ENCODE results near the gene WNT9A. TPM values are rescaled to one million over a fixed set of nuclear protein-coding genes. Genes with fewer than 3 reads are reported as not detected.

WNT9A gene
- polyA plus RNA-seq, 1 donor from 2014 or later: 0.57 TPM

DNA sequence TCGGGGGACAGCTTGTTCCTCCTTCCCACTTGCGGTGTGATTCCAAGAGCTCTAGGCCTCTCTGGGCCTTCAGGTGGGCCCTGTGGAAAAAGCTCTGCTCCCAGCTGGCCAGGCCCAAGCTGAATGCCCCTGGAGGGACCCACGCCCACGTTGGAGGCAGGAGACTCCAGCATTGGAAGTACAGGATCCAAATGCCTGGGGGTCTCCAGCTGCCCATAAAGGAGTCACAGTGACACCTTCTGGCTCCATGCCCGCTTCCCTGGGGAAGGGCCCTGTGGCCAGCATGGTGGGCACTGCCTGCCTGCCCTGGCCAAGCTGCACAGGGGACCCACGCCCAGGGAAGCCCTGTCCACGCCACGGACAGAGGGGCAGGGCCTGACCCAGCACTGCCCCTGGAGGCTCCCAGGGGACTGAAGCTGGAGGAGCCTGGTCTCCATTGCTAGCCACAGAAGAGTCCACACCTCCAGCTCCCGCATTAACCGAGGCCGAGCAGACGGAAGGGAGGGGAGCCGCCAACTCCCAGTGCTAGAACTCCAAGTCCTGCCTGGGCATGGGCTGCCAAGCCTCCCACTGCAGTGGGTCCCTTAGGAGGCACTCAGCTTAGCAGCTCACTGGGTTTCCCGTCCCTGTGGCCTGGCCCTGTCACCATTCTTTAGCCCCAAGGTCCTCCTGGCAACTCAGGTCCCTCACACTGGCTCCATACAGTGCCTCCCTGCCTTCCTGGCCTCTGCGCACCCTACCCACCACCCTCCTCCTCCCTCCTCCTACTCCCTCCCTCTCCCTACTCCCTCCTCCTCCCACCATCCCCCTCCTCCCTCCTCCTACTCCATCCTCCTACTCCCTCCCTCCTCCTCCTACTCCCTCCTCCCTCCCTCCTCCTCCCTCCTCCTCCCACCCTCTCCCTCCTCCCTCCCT lies 41.9 kb downstream of the WNT9A start:
- H3F3A ChIP-seq (ENCODE audit: insufficient read depth, low read length, poor library complexity, severe bottlenecking): no peaks in the 10 kb centered on the region
- H3K27me3 ChIP-seq (ENCODE audit: insufficient read depth, low read depth, low read length): no peaks in the 10 kb centered on the region
- no peaks in the 10 kb centered on the region for H3K9me3 ChIP-seq (ENCODE audit: low read length)
- no peaks in the 10 kb centered on the region for H3K9me2 ChIP-seq (ENCODE audit: insufficient read depth, low read length)
- no peak overlapping the region for H3K4me2 ChIP-seq (ENCODE audit: low read length)
- H3K4me3 ChIP-seq (ENCODE audit: low read length): no peak overlapping the region
- H3K36me3 ChIP-seq (ENCODE audit: insufficient read depth, low read length): no peaks in the 10 kb centered on the region
- no peak overlapping the region for H3K9ac ChIP-seq (ENCODE audit: low read length)
- no peaks in the 10 kb centered on the region for H4K20me1 ChIP-seq (ENCODE audit: insufficient read depth)
- H3K27ac ChIP-seq (ENCODE audit: low read length): no peak overlapping the region
- no peak for TF ChIP-seq POLR2AphosphoS5 (IDR thresholded peaks at IDR 0.05)
- TF ChIP-seq RAD21 (conservative IDR thresholded peaks at IDR 0.05): no peak
- TF ChIP-seq SMC3 (conservative IDR thresholded peaks at IDR 0.05; ENCODE audit: poor library complexity): no peak
- TF ChIP-seq EP300 (conservative IDR thresholded peaks at IDR 0.05; ENCODE audit: poor library complexity, severe bottlenecking): no peak
- no peaks in the 10 kb centered on the region for H3K79me2 ChIP-seq (replicated peaks; ENCODE audit: insufficient read depth, low read length)
- no peak overlapping the region for H2AFZ ChIP-seq (ENCODE audit: low read depth, low read length)

DNA sequence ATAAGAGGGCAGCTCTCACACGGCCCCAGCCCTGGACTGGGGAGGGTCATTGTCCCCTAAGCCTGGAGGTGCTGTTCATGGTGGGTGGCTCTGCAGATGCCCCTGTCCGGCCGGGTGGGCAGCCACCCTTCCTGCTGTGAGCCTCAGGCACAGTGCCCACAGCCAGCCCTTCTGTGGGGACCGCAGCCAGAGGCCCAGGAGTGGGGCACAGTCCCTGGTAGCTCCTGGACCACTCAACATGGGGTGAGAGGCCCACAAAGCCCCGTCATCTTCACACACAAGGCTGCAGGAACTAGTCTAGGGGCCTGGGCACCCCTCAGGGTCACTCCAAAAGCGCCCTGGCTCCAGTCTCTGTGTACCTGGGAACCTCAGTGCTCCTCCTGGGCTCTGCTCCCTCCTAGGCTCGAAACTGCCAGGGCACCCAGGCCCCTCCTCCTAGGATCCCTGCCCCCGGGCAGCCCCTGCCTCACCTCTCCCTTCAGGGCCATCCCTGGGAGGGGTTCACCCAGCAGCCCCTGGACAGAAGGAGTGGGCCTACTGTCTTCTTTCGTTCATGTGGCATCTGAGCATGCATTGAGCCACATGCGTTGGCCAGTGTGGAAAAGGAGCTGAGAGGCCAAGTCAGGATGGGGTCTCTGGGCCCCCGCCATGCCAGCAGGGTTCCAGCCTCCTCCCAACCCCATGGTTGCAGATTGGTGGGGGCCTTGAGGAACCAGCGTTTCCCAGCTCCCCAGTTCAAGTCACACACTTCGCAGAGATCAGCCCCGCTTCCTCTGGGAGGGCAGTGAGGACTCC lies 43.0 kb downstream of the WNT9A start:
- Histone ChIP-seq H3K27ac (ENCODE audit: low read length) (no peak overlapping the region), H3K4me2 (ENCODE audit: low read length) (no peak overlapping the region), H3K9me2 (ENCODE audit: insufficient read depth, low read length) (no peaks in the 10 kb centered on the region), H3K4me3 (ENCODE audit: low read length) (no peak overlapping the region), H3K79me2 (replicated peaks; ENCODE audit: insufficient read depth, low read length) (no peaks in the 10 kb centered on the region), H3K36me3 (ENCODE audit: insufficient read depth, low read length) (no peaks in the 10 kb centered on the region), H3K9me3 (ENCODE audit: low read length) (no peaks in the 10 kb centered on the region), H3K27me3 (ENCODE audit: insufficient read depth, low read depth, low read length) (no peaks in the 10 kb centered on the region), H4K20me1 (ENCODE audit: insufficient read depth) (no peaks in the 10 kb centered on the region), H3K9ac (ENCODE audit: low read length) (no peak overlapping the region), H2AFZ (ENCODE audit: low read depth, low read length) (no peak overlapping the region), H3F3A (ENCODE audit: insufficient read depth, low read length, poor library complexity, severe bottlenecking) (no peaks in the 10 kb centered on the region)
- TF ChIP-seq, protein P1, sequence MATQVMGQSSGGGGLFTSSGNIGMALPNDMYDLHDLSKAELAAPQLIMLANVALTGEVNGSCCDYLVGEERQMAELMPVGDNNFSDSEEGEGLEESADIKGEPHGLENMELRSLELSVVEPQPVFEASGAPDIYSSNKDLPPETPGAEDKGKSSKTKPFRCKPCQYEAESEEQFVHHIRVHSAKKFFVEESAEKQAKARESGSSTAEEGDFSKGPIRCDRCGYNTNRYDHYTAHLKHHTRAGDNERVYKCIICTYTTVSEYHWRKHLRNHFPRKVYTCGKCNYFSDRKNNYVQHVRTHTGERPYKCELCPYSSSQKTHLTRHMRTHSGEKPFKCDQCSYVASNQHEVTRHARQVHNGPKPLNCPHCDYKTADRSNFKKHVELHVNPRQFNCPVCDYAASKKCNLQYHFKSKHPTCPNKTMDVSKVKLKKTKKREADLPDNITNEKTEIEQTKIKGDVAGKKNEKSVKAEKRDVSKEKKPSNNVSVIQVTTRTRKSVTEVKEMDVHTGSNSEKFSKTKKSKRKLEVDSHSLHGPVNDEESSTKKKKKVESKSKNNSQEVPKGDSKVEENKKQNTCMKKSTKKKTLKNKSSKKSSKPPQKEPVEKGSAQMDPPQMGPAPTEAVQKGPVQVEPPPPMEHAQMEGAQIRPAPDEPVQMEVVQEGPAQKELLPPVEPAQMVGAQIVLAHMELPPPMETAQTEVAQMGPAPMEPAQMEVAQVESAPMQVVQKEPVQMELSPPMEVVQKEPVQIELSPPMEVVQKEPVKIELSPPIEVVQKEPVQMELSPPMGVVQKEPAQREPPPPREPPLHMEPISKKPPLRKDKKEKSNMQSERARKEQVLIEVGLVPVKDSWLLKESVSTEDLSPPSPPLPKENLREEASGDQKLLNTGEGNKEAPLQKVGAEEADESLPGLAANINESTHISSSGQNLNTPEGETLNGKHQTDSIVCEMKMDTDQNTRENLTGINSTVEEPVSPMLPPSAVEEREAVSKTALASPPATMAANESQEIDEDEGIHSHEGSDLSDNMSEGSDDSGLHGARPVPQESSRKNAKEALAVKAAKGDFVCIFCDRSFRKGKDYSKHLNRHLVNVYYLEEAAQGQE (IDR thresholded peaks at IDR 0.05; ENCODE audit: borderline replicate concordance): no peak
- TF ChIP-seq SMC3 (conservative IDR thresholded peaks at IDR 0.05; ENCODE audit: poor library complexity): no peak
- no peak for TF ChIP-seq TAF1 (IDR thresholded peaks at IDR 0.05; ENCODE audit: low read depth)
- TF ChIP-seq EZH2 (IDR thresholded peaks at IDR 0.05; ENCODE audit: borderline replicate concordance, insufficient read depth, low read length, poor library complexity, severe bottlenecking): no peak
- TF ChIP-seq, protein P2, sequence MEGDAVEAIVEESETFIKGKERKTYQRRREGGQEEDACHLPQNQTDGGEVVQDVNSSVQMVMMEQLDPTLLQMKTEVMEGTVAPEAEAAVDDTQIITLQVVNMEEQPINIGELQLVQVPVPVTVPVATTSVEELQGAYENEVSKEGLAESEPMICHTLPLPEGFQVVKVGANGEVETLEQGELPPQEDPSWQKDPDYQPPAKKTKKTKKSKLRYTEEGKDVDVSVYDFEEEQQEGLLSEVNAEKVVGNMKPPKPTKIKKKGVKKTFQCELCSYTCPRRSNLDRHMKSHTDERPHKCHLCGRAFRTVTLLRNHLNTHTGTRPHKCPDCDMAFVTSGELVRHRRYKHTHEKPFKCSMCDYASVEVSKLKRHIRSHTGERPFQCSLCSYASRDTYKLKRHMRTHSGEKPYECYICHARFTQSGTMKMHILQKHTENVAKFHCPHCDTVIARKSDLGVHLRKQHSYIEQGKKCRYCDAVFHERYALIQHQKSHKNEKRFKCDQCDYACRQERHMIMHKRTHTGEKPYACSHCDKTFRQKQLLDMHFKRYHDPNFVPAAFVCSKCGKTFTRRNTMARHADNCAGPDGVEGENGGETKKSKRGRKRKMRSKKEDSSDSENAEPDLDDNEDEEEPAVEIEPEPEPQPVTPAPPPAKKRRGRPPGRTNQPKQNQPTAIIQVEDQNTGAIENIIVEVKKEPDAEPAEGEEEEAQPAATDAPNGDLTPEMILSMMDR (IDR thresholded peaks at IDR 0.05; ENCODE audit: poor library complexity, severe bottlenecking): no peak
- TF ChIP-seq MXI1 (conservative IDR thresholded peaks at IDR 0.05; ENCODE audit: poor library complexity, severe bottlenecking): no peak
- TF ChIP-seq EP300 (conservative IDR thresholded peaks at IDR 0.05; ENCODE audit: poor library complexity, severe bottlenecking): no peak
- TF ChIP-seq RAD21 (conservative IDR thresholded peaks at IDR 0.05): no peak

Measured in neural cell (in vitro differentiated cells).